Liver (tissue), 2 donors: ENCODE data around the gene LRMDA.

Source experiments
- CTCF ChIP-seq: fragments of 150-350 bp; IDR thresholded peaks from 2 replicates; pipeline ENCODE4 v1.5.1; 2017; ENCODE audit warnings: improper control_type of control experiment, low read depth, low read length; ENCODE audit not compliant: missing input control
- TF ChIP-seq, protein P1 (sequence below): IDR thresholded peaks from 2 replicates; pipeline ENCODE4 v1.6.1; 2016; ENCODE audit warnings: antibody characterized with exemption
- donor health status: healthy.

- TF ChIP-seq, protein P1, sequence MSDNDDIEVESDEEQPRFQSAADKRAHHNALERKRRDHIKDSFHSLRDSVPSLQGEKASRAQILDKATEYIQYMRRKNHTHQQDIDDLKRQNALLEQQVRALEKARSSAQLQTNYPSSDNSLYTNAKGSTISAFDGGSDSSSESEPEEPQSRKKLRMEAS = no peak
- TF ChIP-seq CTCF = no peak
Measured at GRCh38 chr10:76169246-76169645, 737.8 kb downstream of the LRMDA start.
